GM19239 (cell line): ENCODE results near the gene RAB30.
"Not testable (repeated sequence)": the region's sequence is repeated elsewhere in the genome, so short reads cannot be mapped to it uniquely, and the experiment has no call there.

Source experiments
- DNase-seq: peaks from one replicate; pipeline ENCODE4 v3.0.0; 2011; ENCODE audit warnings: low spot score; ENCODE audit not compliant: insufficient read length
- FAIRE-seq: peaks from 2 replicates; lab custom pipeline; 2011; peaks lifted over from hg19 to GRCh38; lab: Jason Lieb, UNC

The RAB30 gene

GRCh38 chr11:83019888-83020579 lies 51.7 kb downstream of the RAB30 start:
- FAIRE-seq = no peak
- DNase-seq = no peak

GRCh38 chr11:83014951-83015350 lies 56.7 kb downstream of the RAB30 start:
- no peak for FAIRE-seq
- no peak for DNase-seq

GRCh38 chr11:83012168-83013067 lies 59.3 kb downstream of the RAB30 start:
- no peak for DNase-seq
- FAIRE-seq = no peak

- no peak for FAIRE-seq
- DNase-seq = no peak
Observed at GRCh38 chr11:83011333-83012167, 60.1 kb downstream of the RAB30 start.

- FAIRE-seq (no peak), DNase-seq (no peak)
Observed at GRCh38 chr11:83009999-83010398, 61.7 kb downstream of the RAB30 start.

- not testable (repeated sequence) for DNase-seq, FAIRE-seq
Observed at GRCh38 chr11:83009136-83009535, 62.6 kb downstream of the RAB30 start.

- no peak for FAIRE-seq
Observed at GRCh38 chr11:83008581-83008923, 63.1 kb downstream of the RAB30 start.

GRCh38 chr11:83007909-83008580 lies 63.7 kb downstream of the RAB30 start:
- FAIRE-seq = peak; percentile 83
- DNase-seq = no peak

More at GRCh38 chr11:83008581-83008923, 63.1 kb downstream of the RAB30 start:
- no peak for DNase-seq

GRCh38 chr11:83007477-83007876 lies 64.2 kb downstream of the RAB30 start:
- no peak for FAIRE-seq
- DNase-seq = no peak

GRCh38 chr11:83006877-83007330 lies 64.8 kb downstream of the RAB30 start:
- peak; percentile 89 for FAIRE-seq
- DNase-seq = no peak

GRCh38 chr11:83004746-83005556 lies 66.7 kb downstream of the RAB30 start:
- DNase-seq (no peak), FAIRE-seq (peak; percentile 91)

- no peak for FAIRE-seq
- no peak for DNase-seq
Observed at GRCh38 chr11:83002522-83002921, 69.2 kb downstream of the RAB30 start.

GRCh38 chr11:83002053-83002452 lies 69.6 kb downstream of the RAB30 start:
- DNase-seq (no peak), FAIRE-seq (no peak)

GRCh38 chr11:83000381-83000780 lies 71.3 kb downstream of the RAB30 start:
- no peak for FAIRE-seq
- no peak for DNase-seq

- DNase-seq (no peak), FAIRE-seq (peak; percentile 33)
Observed at GRCh38 chr11:82999232-82999631, 72.5 kb downstream of the RAB30 start.

GRCh38 chr11:82998697-82999096 lies 73.0 kb downstream of the RAB30 start:
- FAIRE-seq = no peak
- DNase-seq = no peak

GRCh38 chr11:82996966-82997606 lies 74.6 kb downstream of the RAB30 start:
- DNase-seq (peak; percentile 50), FAIRE-seq (peak; percentile 95)

- DNase-seq (no peak), FAIRE-seq (peak; percentile 86)
Observed at GRCh38 chr11:82995754-82996398, 75.8 kb downstream of the RAB30 start.
